OCI-LY1 (cell line): ENCODE data around the gene P3H1.

Source experiments
- H2AFZ ChIP-seq: fragments of 200-600 bp; sonication (generic), shearing (Covaris generic); 2 replicates; pipeline ENCODE4 v1.6.0; 2014; ENCODE audit warnings: antibody characterized with exemption, mild to moderate bottlenecking, low read length
- H3F3A ChIP-seq: fragments of 200-600 bp; sonication (generic), shearing (Covaris generic); 2 replicates; pipeline ENCODE4 v1.6.0; 2014; ENCODE audit warnings: mild to moderate bottlenecking, antibody characterized with exemption, low read length, moderate library complexity; ENCODE audit not compliant: insufficient read depth
- H3K27ac ChIP-seq: fragments of 200-600 bp; sonication (generic); 2 replicates; pipeline ENCODE4 v1.5.1; 2014; ENCODE audit warnings: low read length, mixed run types, mild to moderate bottlenecking, low read depth; ENCODE audit not compliant: poor library complexity, severe bottlenecking
- H3K27me3 ChIP-seq: fragments of 200-600 bp; sonication (generic); 2 replicates; pipeline ENCODE4 v1.6.0; 2014; ENCODE audit warnings: antibody characterized with exemption, mild to moderate bottlenecking, low read length, moderate library complexity; ENCODE audit not compliant: insufficient read depth
- H3K36me3 ChIP-seq: fragments of 200-600 bp; sonication (generic); 2 replicates; pipeline ENCODE4 v1.6.1; 2014; ENCODE audit warnings: mild to moderate bottlenecking, antibody characterized with exemption, low read length, moderate library complexity, mixed read lengths; ENCODE audit not compliant: insufficient read depth
- H3K4me1 ChIP-seq: fragments of 200-600 bp; sonication (generic); 2 replicates; pipeline ENCODE4 v1.5.1; 2014; ENCODE audit warnings: mild to moderate bottlenecking, low read length, moderate library complexity; ENCODE audit not compliant: insufficient read depth, severe bottlenecking
- H3K4me2 ChIP-seq: fragments of 200-600 bp; sonication (generic), shearing (Covaris generic); 2 replicates; pipeline ENCODE4 v1.6.1; 2014; ENCODE audit warnings: low read length
- H3K4me3 ChIP-seq: fragments of 200-600 bp; sonication (generic); 2 replicates; pipeline ENCODE4 v1.5.1; 2014; ENCODE audit warnings: low read length, low read depth, mild to moderate bottlenecking, mixed read lengths; ENCODE audit not compliant: poor library complexity, severe bottlenecking
- H3K79me2 ChIP-seq: fragments of 200-600 bp; shearing (Covaris generic); 2 replicates; pipeline ENCODE4 v1.6.1; 2016; ENCODE audit warnings: mixed run types, low read length, mixed read lengths; ENCODE audit not compliant: insufficient read depth
- H3K9ac ChIP-seq: fragments of 200-600 bp; sonication (generic), shearing (Covaris generic); 2 replicates; pipeline ENCODE4 v1.6.1; 2014; ENCODE audit warnings: mild to moderate bottlenecking, low read length, mixed read lengths
- H3K9me2 ChIP-seq: fragments of 200-600 bp; sonication (generic), shearing (Covaris generic); 2 replicates; pipeline ENCODE4 v1.6.1; 2014; ENCODE audit warnings: low read depth, mild to moderate bottlenecking, low read length, mixed read lengths
- H3K9me3 ChIP-seq: fragments of 200-600 bp; shearing (Covaris generic); 2 replicates; pipeline ENCODE4 v1.6.1; 2014; ENCODE audit warnings: low read length, mixed read lengths
- H4K20me1 ChIP-seq: fragments of 200-600 bp; sonication (generic), shearing (Covaris generic); 2 replicates; pipeline ENCODE4 v1.6.0; 2016; ENCODE audit warnings: mild to moderate bottlenecking, low read length; ENCODE audit not compliant: insufficient read depth
- EZH2 ChIP-seq: fragments of 200-600 bp; sonication (generic), shearing (Covaris generic); IDR thresholded peaks from 2 replicates; pipeline ENCODE4 v1.8.0; 2017; ENCODE audit warnings: borderline replicate concordance, mixed run types, mild to moderate bottlenecking, antibody characterized with exemption, low read length, moderate library complexity, mixed read lengths
- TF ChIP-seq, protein P1 (sequence below): fragments of 200-600 bp; sonication (generic), shearing (Covaris generic); IDR thresholded peaks from 2 replicates; pipeline ENCODE4 v1.5.1; 2017; ENCODE audit warnings: mild to moderate bottlenecking, antibody characterized with exemption, low read length, moderate library complexity, mixed read lengths

Gene P3H1

DNA sequence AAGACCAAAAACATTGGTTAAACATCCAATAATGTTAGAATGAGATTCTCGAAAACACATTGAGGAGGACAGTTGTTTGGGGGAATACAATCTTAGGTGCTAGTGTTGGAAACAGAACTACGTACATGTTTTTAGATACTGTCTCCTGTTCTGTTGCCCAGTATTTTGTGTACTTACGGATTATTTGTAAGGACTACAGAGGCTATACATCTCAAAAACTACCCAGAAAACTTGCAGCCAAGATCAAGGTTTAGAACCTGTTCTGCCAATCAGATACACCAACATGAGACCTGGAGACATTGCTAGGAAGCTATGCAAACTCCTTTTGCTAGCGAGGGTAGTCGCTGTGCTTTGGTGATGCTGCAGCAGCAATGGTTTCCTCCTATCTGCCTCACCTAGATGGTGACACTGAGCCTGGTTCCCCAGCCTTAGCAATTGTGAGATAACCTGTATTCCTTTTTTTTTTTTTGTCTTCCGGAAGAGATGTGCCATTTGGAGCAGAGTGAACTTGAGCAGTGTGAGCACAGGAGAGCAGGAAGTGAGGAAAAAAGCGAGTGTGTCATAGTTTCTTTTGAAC is 62.9 kb downstream of the P3H1 start:
- Histone ChIP-seq H4K20me1 (no peaks in the 10 kb centered on the region), H2AFZ (no peak overlapping the region), H3K9me2 (no peaks in the 10 kb centered on the region), H3K4me3 (no peak overlapping the region), H3K4me1 (no peaks in the 10 kb centered on the region), H3K9ac (no peak overlapping the region), H3K4me2 (no peak overlapping the region), H3K36me3 (peaks cover 98% of the 10 kb centered on the region), H3K9me3 (no peaks in the 10 kb centered on the region), H3F3A (peaks cover 6% of the 10 kb centered on the region), H3K79me2 (no peaks in the 10 kb centered on the region), H3K27me3 (no peaks in the 10 kb centered on the region), H3K27ac (no peak overlapping the region)
- no peak for TF ChIP-seq EZH2
- TF ChIP-seq, protein P1, sequence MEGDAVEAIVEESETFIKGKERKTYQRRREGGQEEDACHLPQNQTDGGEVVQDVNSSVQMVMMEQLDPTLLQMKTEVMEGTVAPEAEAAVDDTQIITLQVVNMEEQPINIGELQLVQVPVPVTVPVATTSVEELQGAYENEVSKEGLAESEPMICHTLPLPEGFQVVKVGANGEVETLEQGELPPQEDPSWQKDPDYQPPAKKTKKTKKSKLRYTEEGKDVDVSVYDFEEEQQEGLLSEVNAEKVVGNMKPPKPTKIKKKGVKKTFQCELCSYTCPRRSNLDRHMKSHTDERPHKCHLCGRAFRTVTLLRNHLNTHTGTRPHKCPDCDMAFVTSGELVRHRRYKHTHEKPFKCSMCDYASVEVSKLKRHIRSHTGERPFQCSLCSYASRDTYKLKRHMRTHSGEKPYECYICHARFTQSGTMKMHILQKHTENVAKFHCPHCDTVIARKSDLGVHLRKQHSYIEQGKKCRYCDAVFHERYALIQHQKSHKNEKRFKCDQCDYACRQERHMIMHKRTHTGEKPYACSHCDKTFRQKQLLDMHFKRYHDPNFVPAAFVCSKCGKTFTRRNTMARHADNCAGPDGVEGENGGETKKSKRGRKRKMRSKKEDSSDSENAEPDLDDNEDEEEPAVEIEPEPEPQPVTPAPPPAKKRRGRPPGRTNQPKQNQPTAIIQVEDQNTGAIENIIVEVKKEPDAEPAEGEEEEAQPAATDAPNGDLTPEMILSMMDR = no peak

DNA sequence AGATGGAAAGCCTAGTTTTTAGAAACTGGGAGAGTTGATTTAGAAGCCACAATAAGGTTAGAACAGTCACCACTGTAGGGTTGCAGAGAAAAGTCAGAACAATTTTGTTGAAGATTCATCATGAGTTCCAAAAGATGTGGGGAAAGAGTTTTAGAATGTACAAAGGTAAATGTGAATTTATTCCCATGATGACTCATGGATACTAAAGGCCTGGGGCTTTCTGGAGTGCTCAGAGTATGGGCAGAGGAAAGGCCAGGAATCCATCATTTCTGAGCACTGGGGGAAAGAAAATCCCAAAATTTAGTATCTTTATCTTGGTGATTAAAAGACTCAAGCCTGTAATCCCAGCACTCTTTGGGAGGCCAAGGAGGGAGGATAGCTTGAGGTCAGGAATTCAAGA is 66.8 kb downstream of the P3H1 start:
- no peaks in the 10 kb centered on the region for H3K9me2 ChIP-seq
- H2AFZ ChIP-seq = no peak overlapping the region
- peaks cover 100% of the 10 kb centered on the region for H3K36me3 ChIP-seq
- TF ChIP-seq EZH2 = no peak
- TF ChIP-seq, protein P1 = no peak
- H3K9ac ChIP-seq = no peak overlapping the region
- H3F3A ChIP-seq = peaks cover 6% of the 10 kb centered on the region
- no peaks in the 10 kb centered on the region for H3K4me1 ChIP-seq
- H4K20me1 ChIP-seq = no peaks in the 10 kb centered on the region
- H3K79me2 ChIP-seq = peaks cover 11% of the 10 kb centered on the region
- H3K4me2 ChIP-seq = no peak overlapping the region
- no peaks in the 10 kb centered on the region for H3K27me3 ChIP-seq
- H3K4me3 ChIP-seq = no peak overlapping the region
- no peaks in the 10 kb centered on the region for H3K9me3 ChIP-seq
- H3K27ac ChIP-seq = no peak overlapping the region

DNA sequence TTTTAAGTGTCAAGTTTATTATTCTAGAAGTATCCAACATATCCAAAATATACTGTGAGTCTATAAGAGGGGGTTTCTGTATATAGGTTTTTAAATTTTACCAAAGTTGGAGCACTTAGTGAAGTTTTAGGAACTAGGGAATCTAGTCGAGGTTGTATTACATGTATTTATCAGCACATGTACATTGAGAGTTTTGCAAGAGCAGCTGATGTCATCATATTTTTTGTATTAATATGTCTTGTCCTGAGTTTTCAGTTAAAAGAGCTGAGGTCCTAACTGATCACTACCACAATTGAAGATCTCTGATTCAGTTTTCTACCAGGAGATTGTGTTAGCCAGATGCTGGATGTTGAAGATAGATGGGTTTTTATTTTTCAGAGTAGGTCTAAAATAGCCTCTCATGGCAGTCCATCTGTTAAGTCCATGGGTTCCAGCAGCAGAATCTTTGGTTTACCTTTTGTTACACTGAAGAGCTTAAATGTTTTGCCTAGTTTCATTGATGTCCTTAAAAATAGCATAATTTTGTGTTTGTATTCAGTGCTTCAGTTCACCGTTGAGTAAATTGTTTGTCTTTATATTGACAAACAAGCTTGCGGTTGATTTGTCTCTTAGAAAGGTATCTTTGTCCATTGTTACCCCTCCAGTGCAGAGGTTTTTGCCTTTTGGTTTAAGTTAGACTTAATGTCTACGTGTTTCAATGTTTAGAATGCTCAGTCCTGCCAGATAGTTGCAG is 68.6 kb downstream of the P3H1 start:
- TF ChIP-seq, protein P1 = no peak
- no peak for TF ChIP-seq EZH2
- no peak overlapping the region for H2AFZ ChIP-seq
- H3F3A ChIP-seq = peaks cover 6% of the 10 kb centered on the region
- H3K9ac ChIP-seq = no peak overlapping the region
- H3K36me3 ChIP-seq = peaks cover 100% of the 10 kb centered on the region
- no peak overlapping the region for H3K27ac ChIP-seq
- no peaks in the 10 kb centered on the region for H3K4me1 ChIP-seq
- peaks cover 29% of the 10 kb centered on the region for H3K79me2 ChIP-seq
- H3K4me2 ChIP-seq = no peak overlapping the region
- no peaks in the 10 kb centered on the region for H4K20me1 ChIP-seq
- no peaks in the 10 kb centered on the region for H3K9me2 ChIP-seq
- no peaks in the 10 kb centered on the region for H3K9me3 ChIP-seq
- H3K4me3 ChIP-seq = no peak overlapping the region
- no peaks in the 10 kb centered on the region for H3K27me3 ChIP-seq
